Measurements from ENCODE around the gene F11R.
A peak's percentile ranks its signal among the peaks of the same experiment; 100 is the strongest.

Gene F11R

DNA sequence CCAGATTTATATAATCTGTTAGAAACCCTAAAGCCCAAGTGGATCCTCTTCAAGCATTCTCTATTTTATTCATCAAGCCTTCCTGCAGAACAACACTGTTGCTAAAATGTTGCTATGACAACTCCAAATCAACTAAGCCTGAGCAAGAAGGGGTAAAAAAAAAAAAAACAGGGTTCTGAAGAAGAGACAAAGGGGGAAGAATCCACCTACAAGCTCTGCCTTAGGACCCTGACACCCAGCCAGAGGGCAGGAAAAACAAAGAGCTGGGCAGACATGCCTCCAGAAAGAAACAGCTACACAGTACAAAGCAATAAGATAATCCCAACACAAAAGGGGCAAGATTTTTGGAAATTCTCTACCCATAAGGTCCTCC, 23.6 kb upstream of the F11R start:
- DNase-seq (ENCODE audit: low spot score): no peak
- TF ChIP-seq, protein P1, sequence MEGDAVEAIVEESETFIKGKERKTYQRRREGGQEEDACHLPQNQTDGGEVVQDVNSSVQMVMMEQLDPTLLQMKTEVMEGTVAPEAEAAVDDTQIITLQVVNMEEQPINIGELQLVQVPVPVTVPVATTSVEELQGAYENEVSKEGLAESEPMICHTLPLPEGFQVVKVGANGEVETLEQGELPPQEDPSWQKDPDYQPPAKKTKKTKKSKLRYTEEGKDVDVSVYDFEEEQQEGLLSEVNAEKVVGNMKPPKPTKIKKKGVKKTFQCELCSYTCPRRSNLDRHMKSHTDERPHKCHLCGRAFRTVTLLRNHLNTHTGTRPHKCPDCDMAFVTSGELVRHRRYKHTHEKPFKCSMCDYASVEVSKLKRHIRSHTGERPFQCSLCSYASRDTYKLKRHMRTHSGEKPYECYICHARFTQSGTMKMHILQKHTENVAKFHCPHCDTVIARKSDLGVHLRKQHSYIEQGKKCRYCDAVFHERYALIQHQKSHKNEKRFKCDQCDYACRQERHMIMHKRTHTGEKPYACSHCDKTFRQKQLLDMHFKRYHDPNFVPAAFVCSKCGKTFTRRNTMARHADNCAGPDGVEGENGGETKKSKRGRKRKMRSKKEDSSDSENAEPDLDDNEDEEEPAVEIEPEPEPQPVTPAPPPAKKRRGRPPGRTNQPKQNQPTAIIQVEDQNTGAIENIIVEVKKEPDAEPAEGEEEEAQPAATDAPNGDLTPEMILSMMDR (IDR thresholded peaks at IDR 0.05; ENCODE audit: extremely low read depth, insufficient read depth, missing control alignments): no peak
- in situ Hi-C loops (cut with MboI; ENCODE audit: low pct_unique_long_range_greater_than_20kb, low sequenced_read_pairs, unreplicated experiment): no loop called here

DNA sequence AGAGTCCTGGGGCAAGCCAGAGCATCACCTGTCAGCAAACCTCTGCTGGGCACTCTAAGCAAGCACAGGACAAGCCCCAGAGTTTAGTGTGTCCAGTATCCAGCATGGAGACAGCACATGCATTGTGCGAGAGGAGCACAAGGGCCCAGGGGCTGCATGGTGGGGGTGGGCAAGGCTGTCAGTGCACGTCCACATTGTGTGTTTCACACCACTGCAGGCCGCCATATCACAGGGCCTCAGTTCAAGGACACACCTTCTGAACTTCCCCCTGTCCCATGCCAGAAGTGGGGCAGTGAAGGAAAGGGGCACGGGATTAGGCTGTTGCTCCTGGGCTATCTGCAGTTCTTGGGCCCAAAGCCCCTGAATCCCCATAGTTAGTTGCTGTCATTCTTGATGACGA, 18.6 kb upstream of the F11R start:
- in situ Hi-C loops (cut with MboI; ENCODE audit: low pct_unique_long_range_greater_than_20kb, low sequenced_read_pairs, unreplicated experiment): no loop called here
- no peak for DNase-seq (ENCODE audit: low spot score)

DNA sequence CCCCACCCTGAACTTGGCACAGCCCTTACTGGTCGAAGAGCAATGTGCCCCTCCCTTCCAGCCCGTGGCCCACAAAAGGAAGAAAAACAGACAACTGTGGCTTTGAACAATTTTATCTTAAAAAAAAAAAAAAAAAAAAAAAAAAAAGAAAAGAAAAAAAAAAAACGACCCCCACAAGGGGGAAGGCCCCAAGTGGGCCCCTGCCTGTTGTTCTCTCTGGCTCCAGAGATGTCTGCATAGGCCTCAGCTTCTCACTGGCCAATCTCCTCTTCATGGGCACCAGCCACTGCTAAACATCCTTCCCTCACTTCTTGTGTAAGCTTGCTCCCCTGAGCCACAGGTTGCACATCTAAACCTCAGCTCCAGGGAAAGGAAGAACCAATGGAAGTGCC, 18.2 kb upstream of the F11R start:
- DNase-seq (ENCODE audit: low spot score): no peak
- in situ Hi-C loops (cut with MboI; ENCODE audit: low pct_unique_long_range_greater_than_20kb, low sequenced_read_pairs, unreplicated experiment): no loop called here
- TF ChIP-seq, protein P1 (IDR thresholded peaks at IDR 0.05; ENCODE audit: extremely low read depth, insufficient read depth, missing control alignments): no peak

More for the DNA sequence above, 18.6 kb upstream of the F11R start:
- TF ChIP-seq, protein P1 (IDR thresholded peaks at IDR 0.05; ENCODE audit: extremely low read depth, insufficient read depth, missing control alignments): no peak

DNA sequence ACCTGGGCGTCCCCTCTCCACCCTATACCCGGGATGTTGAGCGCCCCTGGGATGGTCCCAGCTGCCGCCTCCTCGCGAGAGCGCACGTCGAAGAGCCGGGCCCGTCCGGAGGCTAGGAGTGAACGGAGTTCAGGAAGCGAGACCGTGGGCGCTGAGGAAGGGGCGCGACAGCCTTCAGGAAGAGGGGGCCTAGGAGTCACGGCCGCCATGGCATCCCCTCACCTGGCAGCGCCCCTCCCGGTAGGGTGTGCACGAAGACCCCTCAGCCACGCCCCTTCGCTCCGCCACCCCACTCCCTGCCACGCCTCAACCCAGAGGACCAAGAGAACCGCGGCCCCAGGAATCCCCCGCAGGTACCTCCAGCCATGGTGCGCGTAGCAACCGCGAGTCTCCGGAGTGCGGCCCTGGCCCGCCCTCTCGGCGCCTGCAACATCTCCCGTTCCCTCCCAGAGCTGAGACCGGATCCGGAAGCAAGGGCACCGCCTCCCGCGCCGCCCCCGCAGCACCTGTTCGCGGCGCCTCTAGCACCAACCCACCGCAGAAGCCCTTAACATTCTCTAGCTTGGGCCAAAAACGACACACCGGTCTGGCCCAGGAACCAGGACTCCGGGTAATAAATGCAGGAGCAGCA, 17.7 kb upstream of the F11R start, which contains the start of gene TSTD1:
TSS of gene TSTD1 (minus strand) at position 442 of the 631 bp plus-strand sequence. CDS start at position 367, 75 bp downstream.
- TF ChIP-seq, protein P1 (IDR thresholded peaks at IDR 0.05; ENCODE audit: extremely low read depth, insufficient read depth, missing control alignments): no peak
- in situ Hi-C loops (cut with MboI; ENCODE audit: low pct_unique_long_range_greater_than_20kb, low sequenced_read_pairs, unreplicated experiment): no loop called here
- peak; percentile 90 for DNase-seq (ENCODE audit: low spot score)

DNA sequence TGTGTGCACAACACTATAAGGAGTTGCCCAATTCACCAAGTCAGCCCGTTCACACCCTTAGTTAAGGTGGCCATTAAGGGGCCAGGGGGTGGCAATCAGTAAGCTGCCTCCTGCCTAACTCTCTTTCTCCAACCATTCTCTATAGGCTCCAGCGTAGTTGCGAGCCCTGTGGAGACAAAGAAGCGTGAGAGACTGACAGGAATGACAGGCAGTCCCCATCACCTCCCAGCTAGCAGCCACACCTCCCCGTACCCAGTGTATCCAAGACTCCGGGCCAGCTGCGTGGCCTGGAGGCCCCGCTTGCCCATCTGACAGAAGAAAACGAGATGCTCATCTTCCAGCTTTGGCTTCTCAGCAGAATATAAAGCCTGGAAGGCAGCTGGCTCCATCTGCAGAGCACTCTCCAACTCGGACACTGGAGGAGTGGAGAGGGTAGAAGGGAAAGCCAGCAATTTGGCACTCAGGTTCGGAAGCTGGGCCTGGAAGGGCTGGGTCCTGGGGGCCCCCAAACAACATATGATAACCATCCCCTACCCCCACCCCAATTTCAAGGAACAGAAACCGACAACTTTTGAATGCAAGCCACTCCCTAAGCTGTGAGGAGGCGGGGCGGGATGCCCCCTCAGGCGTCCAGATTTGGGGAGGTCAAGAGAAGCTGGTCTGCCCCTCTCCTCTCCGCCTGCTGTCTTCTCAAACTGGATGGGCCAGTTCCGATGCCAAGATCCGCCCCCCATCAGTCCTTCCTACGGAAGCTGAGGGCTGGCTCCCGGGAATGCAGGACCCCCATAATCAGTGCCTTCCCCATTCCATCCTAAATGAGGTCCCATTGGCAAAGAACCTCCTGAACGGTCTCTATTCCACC, 16.9 kb upstream of the F11R start:
- in situ Hi-C loops (cut with MboI; ENCODE audit: low pct_unique_long_range_greater_than_20kb, low sequenced_read_pairs, unreplicated experiment): no loop called here
- TF ChIP-seq, protein P1 (IDR thresholded peaks at IDR 0.05; ENCODE audit: extremely low read depth, insufficient read depth, missing control alignments): no peak
- DNase-seq (ENCODE audit: low spot score): no peak

DNA sequence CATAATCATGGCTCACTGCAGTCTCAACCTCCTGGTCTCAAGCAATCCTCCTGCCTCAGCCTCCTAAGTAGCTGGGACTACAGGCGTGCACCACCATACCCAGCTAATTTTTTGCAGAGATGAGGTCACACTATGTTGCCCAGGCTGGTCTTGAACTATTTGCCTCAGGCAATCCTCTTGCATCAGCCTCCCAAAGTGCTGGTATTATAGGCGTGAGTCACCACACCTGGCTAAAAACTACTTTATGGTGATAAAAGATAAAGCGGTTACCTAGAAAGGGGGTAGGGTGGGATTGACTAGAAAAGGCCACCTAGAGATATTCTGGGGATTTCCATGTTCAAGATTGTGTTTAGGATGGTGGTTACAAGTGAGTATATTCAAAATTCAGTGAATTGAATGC, 12.8 kb upstream of the F11R start:
- no peak for DNase-seq (ENCODE audit: low spot score)
- in situ Hi-C loops (cut with MboI; ENCODE audit: low pct_unique_long_range_greater_than_20kb, low sequenced_read_pairs, unreplicated experiment): no loop called here
- TF ChIP-seq, protein P1 (IDR thresholded peaks at IDR 0.05; ENCODE audit: extremely low read depth, insufficient read depth, missing control alignments): no peak

All from GM13977 (cell line).